Bronchial epithelial cell (primary cell): ENCODE measurements around the gene L1CAM. TPM values are rescaled to one million over a fixed set of nuclear protein-coding genes. Genes with fewer than 3 reads are reported as not detected.

ENCODE experiments used
- DNase-seq: peaks from one replicate; pipeline ENCODE4 v3.0.0-alpha.2; 2010; ENCODE audit warnings: low read depth
- FAIRE-seq: peaks from 2 replicates; lab custom pipeline; 2011; peaks lifted over from hg19 to GRCh38; lab: Jason Lieb, UNC
- H3K27me3 ChIP-seq: 2 replicates; pipeline ENCODE4 v1.5.1; 2011; ENCODE audit warnings: low read length; ENCODE audit not compliant: control insufficient read depth, insufficient read depth
- H3K36me3 ChIP-seq: 2 replicates; pipeline ENCODE4 v1.5.1; 2011; ENCODE audit warnings: low read length; ENCODE audit not compliant: control insufficient read depth, insufficient read depth
- H3K4me3 ChIP-seq: 2 replicates; pipeline ENCODE4 v1.5.1; 2011; ENCODE audit warnings: mild to moderate bottlenecking, low read depth, low read length, control low read depth
- total RNA-seq: library from RNA; depleted of rRNA; stranded (reverse); fragments of >200 nt; gene quantifications from 2 replicates; pipeline ENCODE4 v1.2.1, GENCODE V29; 2014
- TF ChIP-seq, protein P1 (sequence below): IDR thresholded peaks from 2 replicates; pipeline ENCODE4 v1.5.1; 2011; ENCODE audit warnings: mild to moderate bottlenecking, moderate library complexity, low read length, control low read depth, inconsistent platforms; ENCODE audit not compliant: insufficient read depth, severe bottlenecking

L1CAM gene
- total RNA-seq, 1 donor from 2014 or later = 0.26 TPM

DNA sequence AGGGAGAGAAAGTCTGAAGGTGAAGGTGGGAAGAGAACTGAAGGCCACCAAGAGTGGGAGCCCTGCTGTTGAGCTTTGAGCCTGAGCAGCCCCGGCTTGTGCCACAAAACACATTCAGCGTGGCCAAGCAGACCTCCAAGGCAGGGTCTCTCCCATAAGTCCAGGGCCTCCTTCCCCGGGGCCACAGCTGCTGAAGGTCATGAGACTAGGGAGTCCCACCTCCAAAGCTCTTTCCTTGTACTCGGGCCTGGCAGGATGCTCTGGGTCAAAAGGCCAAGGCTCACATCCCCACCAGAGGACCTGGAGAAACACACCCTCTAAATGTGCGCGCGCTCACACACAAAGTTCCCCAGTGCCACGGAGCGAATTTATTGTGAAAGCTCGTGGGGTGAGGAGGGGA, 43.6 kb upstream of the L1CAM start:
- Histone ChIP-seq H3K36me3 (peaks cover 4% of the 10 kb centered on the region), H3K4me3 (no peak overlapping the region), H3K27me3 (no peaks in the 10 kb centered on the region)
- FAIRE-seq (no peak), DNase-seq (no peak)
- TF ChIP-seq, protein P1, sequence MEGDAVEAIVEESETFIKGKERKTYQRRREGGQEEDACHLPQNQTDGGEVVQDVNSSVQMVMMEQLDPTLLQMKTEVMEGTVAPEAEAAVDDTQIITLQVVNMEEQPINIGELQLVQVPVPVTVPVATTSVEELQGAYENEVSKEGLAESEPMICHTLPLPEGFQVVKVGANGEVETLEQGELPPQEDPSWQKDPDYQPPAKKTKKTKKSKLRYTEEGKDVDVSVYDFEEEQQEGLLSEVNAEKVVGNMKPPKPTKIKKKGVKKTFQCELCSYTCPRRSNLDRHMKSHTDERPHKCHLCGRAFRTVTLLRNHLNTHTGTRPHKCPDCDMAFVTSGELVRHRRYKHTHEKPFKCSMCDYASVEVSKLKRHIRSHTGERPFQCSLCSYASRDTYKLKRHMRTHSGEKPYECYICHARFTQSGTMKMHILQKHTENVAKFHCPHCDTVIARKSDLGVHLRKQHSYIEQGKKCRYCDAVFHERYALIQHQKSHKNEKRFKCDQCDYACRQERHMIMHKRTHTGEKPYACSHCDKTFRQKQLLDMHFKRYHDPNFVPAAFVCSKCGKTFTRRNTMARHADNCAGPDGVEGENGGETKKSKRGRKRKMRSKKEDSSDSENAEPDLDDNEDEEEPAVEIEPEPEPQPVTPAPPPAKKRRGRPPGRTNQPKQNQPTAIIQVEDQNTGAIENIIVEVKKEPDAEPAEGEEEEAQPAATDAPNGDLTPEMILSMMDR = no peak

DNA sequence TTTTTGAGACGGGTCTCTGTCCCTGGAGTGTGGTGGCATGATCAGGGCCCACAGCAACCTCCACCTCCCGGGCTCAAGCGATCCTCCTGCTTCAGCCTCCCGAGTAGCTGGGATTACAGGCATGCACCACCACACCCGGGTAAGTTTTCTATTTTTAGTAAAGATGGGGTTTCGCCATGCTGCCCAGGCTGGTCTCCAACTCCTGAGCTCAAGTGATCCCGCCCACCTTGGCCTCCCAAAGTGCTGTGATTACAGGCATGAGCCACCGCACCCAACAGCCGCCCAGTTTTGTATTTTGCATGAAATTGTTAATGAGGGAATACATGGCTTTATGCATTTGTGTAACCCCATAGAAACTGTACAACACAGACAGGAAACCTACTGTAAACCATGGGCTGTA, 42.9 kb upstream of the L1CAM start:
- DNase-seq = no peak
- H3K27me3 ChIP-seq = no peaks in the 10 kb centered on the region
- TF ChIP-seq, protein P1 = no peak
- H3K4me3 ChIP-seq = no peak overlapping the region
- peaks cover 4% of the 10 kb centered on the region for H3K36me3 ChIP-seq
- FAIRE-seq = no peak

DNA sequence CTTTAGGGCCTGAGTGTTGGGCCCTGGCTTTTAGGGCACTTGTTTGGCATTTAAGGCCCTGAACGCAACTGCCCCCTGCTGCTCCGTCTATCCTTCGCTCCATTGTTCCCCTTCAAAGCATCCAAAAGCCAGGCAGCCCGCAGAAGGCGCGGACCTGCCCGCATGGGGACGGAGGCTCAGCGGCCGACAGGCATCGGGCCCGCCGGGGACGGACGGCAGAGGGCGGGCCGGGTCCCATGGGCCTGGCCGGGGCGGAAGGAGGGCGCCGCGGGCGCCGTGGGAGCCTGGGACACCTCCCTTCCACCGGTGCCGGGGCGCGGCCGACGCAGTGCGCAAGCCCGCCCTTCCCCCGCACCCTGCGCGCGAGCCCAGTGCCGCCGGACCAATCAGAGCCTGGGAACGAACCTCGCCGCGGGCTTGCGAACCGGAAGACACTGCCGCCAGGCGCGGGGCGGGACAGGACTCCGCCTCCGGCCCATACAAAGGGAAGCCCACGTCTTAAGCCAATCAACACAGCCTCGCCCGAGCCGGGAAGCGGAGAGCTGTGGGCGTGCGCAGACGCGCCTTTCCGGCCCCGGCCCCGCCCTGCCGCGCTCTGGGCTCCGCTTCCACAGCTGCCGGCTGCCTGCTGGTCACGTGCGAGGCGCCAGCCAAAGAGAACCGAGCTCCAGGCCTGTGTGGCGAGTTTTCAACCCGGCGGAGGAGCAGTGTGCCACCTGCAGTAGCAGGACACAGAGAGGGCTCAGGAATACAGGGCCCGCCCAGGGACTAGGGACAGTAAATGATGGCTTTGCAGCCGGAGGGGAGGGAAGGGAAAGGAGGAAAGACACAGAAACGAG, 42.2 kb upstream of the L1CAM start:
- H3K27me3 ChIP-seq = no peaks in the 10 kb centered on the region
- TF ChIP-seq, protein P1 = no peak

DNA sequence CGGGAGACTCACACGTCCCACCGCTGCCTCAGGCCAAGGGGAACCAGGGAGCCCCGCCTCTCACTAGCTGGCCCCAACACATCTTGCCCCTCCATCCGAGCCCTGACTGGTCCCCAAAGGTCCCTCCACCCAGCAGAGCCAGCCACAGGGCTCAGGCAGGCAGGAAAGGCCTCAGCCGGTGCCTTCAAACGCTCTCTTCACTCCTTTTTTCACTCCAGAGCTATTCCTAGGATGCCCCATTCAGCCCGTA, 41.6 kb upstream of the L1CAM start:
- H3K36me3 ChIP-seq = peaks cover 4% of the 10 kb centered on the region
- TF ChIP-seq, protein P1 = no peak
- peak overlapping the region; percentile 53 for H3K4me3 ChIP-seq
- H3K27me3 ChIP-seq = no peaks in the 10 kb centered on the region
- FAIRE-seq (no peak), DNase-seq (no peak)

More for the DNA sequence above, 42.2 kb upstream of the L1CAM start:
- H3K4me3 ChIP-seq = peak overlapping the region; percentile 53
- FAIRE-seq (no peak), DNase-seq (peak; percentile 90)
- peaks cover 4% of the 10 kb centered on the region for H3K36me3 ChIP-seq

DNA sequence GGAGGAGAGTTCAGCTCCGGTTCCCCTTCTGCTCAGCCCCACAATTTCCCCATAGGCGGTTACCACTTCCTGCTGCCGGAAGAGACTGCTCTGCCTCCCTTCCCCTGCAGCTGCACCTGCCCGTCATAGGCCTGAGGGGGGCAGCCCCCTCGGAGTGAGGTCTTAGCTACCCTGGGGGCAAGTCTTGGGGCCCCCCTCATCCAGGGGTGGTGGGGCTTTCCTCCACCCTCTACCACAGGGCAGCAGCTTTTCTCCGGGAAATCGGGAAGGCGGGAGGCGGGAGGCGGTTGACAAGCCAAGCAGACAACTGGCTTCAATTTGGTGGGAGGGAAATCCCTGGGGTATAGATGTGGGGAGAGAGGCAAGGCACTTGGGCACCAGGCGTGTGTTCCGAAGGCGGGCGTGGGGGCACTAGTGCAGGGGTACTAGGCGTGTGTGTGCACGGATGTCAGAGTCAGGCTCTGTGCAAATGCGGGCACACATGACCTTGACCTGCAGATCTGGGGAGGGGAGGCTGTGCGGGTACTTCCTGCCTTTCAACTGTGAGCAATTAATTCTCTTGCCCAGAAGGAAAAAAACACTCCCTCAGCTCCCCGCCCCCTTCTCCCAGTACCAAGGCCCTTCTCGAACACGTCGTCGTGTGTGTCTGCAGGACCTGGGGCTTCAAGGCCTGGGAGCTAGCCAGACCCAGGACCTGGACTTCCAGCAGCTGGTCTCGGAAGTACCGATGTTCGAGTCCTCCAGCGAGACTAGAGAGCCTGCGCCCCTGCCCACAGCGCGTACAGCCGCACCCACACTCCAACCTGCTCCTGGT, 41.1 kb upstream of the L1CAM start:
- FAIRE-seq (no peak), DNase-seq (no peak)
- peak overlapping the region; percentile 53 for H3K4me3 ChIP-seq
- no peaks in the 10 kb centered on the region for H3K27me3 ChIP-seq
- peaks cover 4% of the 10 kb centered on the region for H3K36me3 ChIP-seq
- TF ChIP-seq, protein P1 = no peak
